Thyroid gland (tissue), 4 donors: ENCODE data around the gene CD22.
"Not testable (repeated sequence)": the region's sequence is repeated elsewhere in the genome, so short reads cannot be mapped to it uniquely, and the experiment has no call there.

ENCODE experiments used
- CTCF ChIP-seq, 6 experiments: fragments of 200-600 bp in 3 of 6; fragments of 450-650 bp in 3 of 6; sonication (generic) in 3 of 6; IDR thresholded peaks; one replicate each; pipeline ENCODE4 v1.5.1; 2016 to 2019; ENCODE audit warnings: antibody characterized with exemption in 6 of 6, mild to moderate bottlenecking in 2 of 6, inconsistent platforms in 1 of 6, moderate library complexity in 1 of 6
- POLR2A ChIP-seq, 2 donors: fragments of 450-650 bp; IDR thresholded peaks; one replicate each; pipeline ENCODE4 v1.6.1; 2017; ENCODE audit warnings: antibody characterized with exemption in 2 of 2, mild to moderate bottlenecking in 2 of 2, moderate library complexity in 1 of 2

DNA sequence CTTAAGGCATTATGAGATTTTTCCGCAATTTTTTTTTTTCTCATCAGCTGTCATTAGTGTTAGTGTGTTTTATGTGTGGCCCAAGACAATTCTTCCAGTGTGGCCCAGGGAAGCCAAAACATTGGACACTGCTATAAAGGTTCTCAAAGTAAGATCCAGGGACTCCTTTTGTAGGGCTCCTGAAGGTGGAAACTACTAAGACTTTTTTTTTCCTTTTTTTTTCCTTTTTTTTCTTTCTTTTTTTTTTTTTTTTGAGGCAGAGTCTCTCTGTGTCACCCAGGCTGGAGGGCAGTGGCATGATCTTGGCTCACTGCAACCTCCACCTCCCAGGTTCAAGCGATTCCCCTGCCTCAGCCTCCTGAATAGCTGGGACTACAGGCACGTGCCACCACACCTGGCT, 43.5 kb upstream of the CD22 start:
- TF ChIP-seq POLR2A, CTCF (IDR thresholded peaks at IDR 0.05): not testable (repeated sequence)
